H1 (cell line): ENCODE measurements around the gene NKX2-1. TPM values are rescaled to one million over a fixed set of nuclear protein-coding genes. Genes with fewer than 3 reads are reported as not detected.

Experiments used
- BACH1 ChIP-seq: IDR thresholded peaks from 2 replicates; pipeline ENCODE4 v1.6.1; 2012; ENCODE audit warnings: low read length, improper control_type of control experiment
- BRCA1 ChIP-seq: IDR thresholded peaks from 2 replicates; pipeline ENCODE4 v1.6.1; 2012; ENCODE audit warnings: low read depth, low read length, improper control_type of control experiment
- MAFK ChIP-seq: IDR thresholded peaks from 2 replicates; pipeline ENCODE4 v1.6.1; 2012; ENCODE audit warnings: low read depth, mild to moderate bottlenecking, improper control_type of control experiment, low read length
- PHF8 ChIP-seq: fragments of 200-600 bp; sonication (generic); conservative IDR thresholded peaks from 2 replicates; pipeline ENCODE4 v1.7.1; 2012; ENCODE audit warnings: low read depth, mild to moderate bottlenecking, inconsistent platforms, low read length, moderate library complexity
- POLR2AphosphoS5 ChIP-seq: IDR thresholded peaks from 2 replicates; pipeline ENCODE4 v1.6.1; 2011; ENCODE audit warnings: low read depth, low read length
- RAD21 ChIP-seq, 2 experiments: IDR thresholded peaks in 1 of 2; conservative IDR thresholded peaks in 1 of 2; 2 replicates each; pipeline ENCODE4 v1.6.1; 2011; ENCODE audit warnings: low read depth in 2 of 2, low read length in 2 of 2, improper control_type of control experiment in 1 of 2, inconsistent platforms in 1 of 2, mild to moderate bottlenecking in 1 of 2, moderate library complexity in 1 of 2
- SIN3A ChIP-seq, 2 experiments: IDR thresholded peaks in 1 of 2; conservative IDR thresholded peaks in 1 of 2; 2 replicates each; pipeline ENCODE4 v1.6.1; 2011 to 2012; ENCODE audit warnings: low read length in 2 of 2, improper control_type of control experiment in 1 of 2, low read depth in 1 of 2, mild to moderate bottlenecking in 1 of 2
- SRF ChIP-seq: IDR thresholded peaks from 2 replicates; pipeline ENCODE4 v1.6.1; 2011; ENCODE audit warnings: mild to moderate bottlenecking, low read depth, low read length, moderate library complexity
- polyA plus RNA-seq, 7 experiments: library from polyadenylated mRNA; depleted of rRNA in 3 of 7; stranded (reverse) in 5 of 7; unstranded in 2 of 7; fragments of >200 nt in 5 of 7; fragments of 200-250 nt in 2 of 7; gene quantifications; 1 replicate in 5 of 7; 2 replicates in 1 of 7; 4 replicates in 1 of 7; pipeline versions ENCODE4 v1.2.1 to v1.2.3, GENCODE V29; 2011 to 2013; ENCODE audit warnings: missing spikeins in 2 of 7, mixed read lengths in 2 of 7
- total RNA-seq: library from RNA; stranded (reverse); fragmentation: NEBNext Ultra II Directional; extraction: Animal tissue kit (Norgen Biotek cat#: 25700); gene quantifications from 2 replicates; pipeline ENCODE4 v1.2.1, GENCODE V29; 2021
- TF ChIP-seq, protein P1 (sequence below): fragments of 300-600 bp; sonication (generic); IDR thresholded peaks from 2 replicates; pipeline ENCODE4 v1.7.1; 2012; ENCODE audit warnings: low read length, moderate library complexity, mild to moderate bottlenecking, inconsistent platforms; ENCODE audit not compliant: insufficient replicate concordance

NKX2-1 gene
- total and polyA plus RNA-seq, 2 of the 8 experiments (the other 6 are each of a cell fraction or from before 2014, with no cell fraction given) = not detected

DNA sequence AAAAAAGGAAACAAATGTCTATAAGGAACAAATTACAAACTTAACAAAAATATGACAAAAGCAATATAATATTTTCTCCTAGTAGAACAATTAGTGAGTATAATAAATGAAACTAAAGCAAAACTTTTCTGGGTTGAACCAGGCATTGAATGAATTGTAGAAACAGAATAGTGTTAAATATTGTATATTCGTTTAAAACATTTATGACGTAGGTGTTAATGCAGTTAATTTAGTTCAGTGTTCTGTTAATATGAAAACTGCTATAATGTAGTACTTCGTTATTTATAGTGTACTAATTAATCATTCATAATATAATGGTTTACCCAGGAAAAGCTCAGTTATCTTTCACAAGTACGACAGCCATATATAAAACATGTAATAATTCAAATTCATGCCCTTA, 23.7 kb downstream of the NKX2-1 start (continued):
- TF ChIP-seq, protein P1, sequence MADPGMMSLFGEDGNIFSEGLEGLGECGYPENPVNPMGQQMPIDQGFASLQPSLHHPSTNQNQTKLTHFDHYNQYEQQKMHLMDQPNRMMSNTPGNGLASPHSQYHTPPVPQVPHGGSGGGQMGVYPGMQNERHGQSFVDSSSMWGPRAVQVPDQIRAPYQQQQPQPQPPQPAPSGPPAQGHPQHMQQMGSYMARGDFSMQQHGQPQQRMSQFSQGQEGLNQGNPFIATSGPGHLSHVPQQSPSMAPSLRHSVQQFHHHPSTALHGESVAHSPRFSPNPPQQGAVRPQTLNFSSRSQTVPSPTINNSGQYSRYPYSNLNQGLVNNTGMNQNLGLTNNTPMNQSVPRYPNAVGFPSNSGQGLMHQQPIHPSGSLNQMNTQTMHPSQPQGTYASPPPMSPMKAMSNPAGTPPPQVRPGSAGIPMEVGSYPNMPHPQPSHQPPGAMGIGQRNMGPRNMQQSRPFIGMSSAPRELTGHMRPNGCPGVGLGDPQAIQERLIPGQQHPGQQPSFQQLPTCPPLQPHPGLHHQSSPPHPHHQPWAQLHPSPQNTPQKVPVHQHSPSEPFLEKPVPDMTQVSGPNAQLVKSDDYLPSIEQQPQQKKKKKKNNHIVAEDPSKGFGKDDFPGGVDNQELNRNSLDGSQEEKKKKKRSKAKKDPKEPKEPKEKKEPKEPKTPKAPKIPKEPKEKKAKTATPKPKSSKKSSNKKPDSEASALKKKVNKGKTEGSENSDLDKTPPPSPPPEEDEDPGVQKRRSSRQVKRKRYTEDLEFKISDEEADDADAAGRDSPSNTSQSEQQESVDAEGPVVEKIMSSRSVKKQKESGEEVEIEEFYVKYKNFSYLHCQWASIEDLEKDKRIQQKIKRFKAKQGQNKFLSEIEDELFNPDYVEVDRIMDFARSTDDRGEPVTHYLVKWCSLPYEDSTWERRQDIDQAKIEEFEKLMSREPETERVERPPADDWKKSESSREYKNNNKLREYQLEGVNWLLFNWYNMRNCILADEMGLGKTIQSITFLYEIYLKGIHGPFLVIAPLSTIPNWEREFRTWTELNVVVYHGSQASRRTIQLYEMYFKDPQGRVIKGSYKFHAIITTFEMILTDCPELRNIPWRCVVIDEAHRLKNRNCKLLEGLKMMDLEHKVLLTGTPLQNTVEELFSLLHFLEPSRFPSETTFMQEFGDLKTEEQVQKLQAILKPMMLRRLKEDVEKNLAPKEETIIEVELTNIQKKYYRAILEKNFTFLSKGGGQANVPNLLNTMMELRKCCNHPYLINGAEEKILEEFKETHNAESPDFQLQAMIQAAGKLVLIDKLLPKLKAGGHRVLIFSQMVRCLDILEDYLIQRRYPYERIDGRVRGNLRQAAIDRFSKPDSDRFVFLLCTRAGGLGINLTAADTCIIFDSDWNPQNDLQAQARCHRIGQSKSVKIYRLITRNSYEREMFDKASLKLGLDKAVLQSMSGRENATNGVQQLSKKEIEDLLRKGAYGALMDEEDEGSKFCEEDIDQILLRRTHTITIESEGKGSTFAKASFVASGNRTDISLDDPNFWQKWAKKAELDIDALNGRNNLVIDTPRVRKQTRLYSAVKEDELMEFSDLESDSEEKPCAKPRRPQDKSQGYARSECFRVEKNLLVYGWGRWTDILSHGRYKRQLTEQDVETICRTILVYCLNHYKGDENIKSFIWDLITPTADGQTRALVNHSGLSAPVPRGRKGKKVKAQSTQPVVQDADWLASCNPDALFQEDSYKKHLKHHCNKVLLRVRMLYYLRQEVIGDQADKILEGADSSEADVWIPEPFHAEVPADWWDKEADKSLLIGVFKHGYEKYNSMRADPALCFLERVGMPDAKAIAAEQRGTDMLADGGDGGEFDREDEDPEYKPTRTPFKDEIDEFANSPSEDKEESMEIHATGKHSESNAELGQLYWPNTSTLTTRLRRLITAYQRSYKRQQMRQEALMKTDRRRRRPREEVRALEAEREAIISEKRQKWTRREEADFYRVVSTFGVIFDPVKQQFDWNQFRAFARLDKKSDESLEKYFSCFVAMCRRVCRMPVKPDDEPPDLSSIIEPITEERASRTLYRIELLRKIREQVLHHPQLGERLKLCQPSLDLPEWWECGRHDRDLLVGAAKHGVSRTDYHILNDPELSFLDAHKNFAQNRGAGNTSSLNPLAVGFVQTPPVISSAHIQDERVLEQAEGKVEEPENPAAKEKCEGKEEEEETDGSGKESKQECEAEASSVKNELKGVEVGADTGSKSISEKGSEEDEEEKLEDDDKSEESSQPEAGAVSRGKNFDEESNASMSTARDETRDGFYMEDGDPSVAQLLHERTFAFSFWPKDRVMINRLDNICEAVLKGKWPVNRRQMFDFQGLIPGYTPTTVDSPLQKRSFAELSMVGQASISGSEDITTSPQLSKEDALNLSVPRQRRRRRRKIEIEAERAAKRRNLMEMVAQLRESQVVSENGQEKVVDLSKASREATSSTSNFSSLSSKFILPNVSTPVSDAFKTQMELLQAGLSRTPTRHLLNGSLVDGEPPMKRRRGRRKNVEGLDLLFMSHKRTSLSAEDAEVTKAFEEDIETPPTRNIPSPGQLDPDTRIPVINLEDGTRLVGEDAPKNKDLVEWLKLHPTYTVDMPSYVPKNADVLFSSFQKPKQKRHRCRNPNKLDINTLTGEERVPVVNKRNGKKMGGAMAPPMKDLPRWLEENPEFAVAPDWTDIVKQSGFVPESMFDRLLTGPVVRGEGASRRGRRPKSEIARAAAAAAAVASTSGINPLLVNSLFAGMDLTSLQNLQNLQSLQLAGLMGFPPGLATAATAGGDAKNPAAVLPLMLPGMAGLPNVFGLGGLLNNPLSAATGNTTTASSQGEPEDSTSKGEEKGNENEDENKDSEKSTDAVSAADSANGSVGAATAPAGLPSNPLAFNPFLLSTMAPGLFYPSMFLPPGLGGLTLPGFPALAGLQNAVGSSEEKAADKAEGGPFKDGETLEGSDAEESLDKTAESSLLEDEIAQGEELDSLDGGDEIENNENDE = no peak
- no peak for TF ChIP-seq POLR2AphosphoS5
- no peak for TF ChIP-seq PHF8
- TF ChIP-seq MAFK = no peak
- TF ChIP-seq BRCA1 = no peak
- TF ChIP-seq SRF = no peak
- TF ChIP-seq BACH1 = no peak
- no peak for TF ChIP-seq RAD21 (IDR thresholded peaks at IDR 0.05 in 1 of 2, conservative IDR thresholded peaks at IDR 0.05 in 1 of 2; ENCODE audit: low read depth in 2 of 2, low read length in 2 of 2)
- no peak for TF ChIP-seq SIN3A (conservative IDR thresholded peaks at IDR 0.05 in 1 of 2, IDR thresholded peaks at IDR 0.05 in 1 of 2; ENCODE audit: low read depth in 1 of 2, low read length in 2 of 2)
